HG02623 (cell line): Measurements from ENCODE around the gene TNFAIP6.

Experiments
- ATAC-seq: cut with Tn5 transposase; IDR thresholded peaks from one replicate; pipeline ENCODE4 v1.9.1; 2021; ENCODE audit warnings: moderate library complexity; ENCODE audit not compliant: unreplicated experiment

The TNFAIP6 gene

DNA sequence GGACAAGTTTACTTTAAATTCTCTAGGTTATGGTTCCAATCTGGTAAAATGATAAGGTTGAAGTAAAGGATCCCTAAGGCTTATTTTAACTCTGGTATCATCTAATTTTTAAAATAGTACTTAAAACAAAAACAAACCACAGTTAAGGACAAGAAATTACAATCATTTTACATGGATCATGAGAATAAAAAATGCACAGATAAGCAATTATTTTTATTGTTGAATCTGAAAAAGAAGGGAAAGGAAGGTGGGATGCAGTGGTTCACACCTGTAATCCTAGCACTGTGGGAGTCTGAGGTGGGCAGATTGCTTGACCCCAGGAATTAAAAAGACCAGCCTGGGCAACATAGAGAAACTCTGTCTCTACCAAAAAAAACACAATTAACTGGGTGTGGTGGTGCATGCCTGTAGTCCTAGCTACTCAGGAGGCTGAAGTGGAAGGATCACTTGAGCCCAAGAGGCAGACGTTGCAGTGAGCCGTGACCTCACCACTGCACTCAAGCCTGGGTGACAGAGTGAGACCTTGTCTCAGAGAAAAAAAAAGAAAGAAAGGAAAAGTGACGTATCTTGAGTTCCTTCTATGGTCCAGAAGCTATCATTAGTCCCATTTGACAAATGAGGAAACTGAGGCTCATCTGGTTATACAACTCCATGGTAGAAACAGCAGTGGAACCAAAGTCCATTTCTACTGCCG is 2.5 kb downstream of the TNFAIP6 start:
- ATAC-seq, result no peak

DNA sequence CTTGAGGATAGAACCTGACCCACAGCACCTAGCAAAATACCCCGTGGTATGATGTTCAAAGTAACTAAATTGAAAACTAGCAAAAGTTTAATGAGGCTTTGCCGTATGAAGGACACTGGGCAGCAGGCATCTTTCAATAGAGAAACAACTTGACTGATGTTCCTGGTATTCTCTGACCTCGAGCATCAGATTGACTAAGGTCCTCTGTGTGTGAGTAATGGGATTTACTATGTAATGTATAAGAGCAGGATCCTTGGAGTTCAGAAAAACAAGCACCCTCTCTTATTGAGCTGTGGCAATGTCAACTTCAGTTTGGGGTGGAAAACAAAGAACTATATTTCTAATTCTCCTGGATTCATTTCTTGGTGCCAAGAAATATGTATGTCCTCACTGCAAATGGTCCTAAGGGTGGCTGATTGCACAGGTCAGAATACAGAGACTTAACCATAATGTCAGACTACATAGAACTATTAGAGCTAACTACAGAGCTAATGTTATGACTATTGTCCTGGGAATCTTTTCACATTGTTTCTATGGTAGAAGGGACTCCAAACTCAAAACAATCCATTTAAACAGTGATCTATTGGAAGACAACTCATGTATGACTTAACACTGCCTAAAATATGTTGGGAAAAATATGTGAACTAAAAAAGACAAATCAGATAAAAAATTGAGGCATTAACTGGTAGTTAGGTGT is 4.4 kb downstream of the TNFAIP6 start:
- ATAC-seq, result no peak

DNA sequence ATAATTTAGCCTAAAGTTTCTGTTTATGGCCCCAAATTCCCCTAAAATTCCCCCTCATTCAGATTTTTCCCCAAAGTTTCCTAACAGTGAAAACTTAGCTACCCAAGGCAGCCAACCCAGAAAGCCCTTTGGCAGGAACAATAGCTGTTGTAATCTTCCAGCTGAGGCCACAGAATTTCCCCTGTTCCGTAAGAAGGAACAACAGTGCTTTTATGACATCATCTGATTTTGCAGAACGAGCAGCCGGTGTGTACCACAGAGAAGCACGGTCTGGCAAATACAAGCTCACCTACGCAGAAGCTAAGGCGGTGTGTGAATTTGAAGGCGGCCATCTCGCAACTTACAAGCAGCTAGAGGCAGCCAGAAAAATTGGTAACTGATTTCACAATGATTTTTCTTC is 6.3 kb downstream of the TNFAIP6 start:
- peak; percentile 88 for ATAC-seq

DNA sequence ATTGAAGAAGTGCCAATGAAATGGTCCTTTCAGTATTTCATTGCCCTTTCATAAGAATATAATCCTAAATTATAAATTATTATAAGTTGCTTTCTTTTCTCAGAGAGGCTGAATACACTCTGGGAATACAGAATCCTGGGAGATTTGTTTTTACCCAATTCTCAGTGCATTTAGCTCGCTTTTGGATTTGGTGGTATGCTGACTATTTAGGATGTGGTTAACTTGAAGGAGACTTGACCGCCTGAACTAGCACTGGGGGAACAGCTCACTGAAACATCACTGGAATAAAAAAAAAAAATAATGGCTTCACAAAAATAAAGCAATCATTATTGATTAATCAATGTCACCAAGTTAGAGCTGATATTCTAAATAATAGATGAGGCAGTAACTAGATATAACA is 10.2 kb downstream of the TNFAIP6 start:
- no peak for ATAC-seq

DNA sequence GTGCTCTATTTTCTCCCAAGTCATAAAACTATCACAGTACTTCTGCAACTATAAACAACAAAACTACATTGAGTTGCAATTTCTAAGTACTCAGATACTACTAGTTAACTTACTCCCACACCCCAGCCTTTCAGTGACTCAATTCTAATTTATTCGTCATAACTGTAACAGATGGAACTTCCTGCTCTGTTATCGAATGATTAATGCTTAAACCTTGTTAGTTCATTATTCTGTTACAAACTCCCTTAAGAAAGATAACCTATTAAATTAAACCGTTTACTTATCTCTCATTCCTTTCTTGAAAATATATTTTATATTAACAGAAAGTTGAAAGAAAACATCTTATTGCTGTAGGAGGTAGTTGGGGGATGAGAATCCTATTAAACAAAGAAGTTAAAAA is 17.0 kb downstream of the TNFAIP6 start:
- peak; percentile 92 for ATAC-seq

DNA sequence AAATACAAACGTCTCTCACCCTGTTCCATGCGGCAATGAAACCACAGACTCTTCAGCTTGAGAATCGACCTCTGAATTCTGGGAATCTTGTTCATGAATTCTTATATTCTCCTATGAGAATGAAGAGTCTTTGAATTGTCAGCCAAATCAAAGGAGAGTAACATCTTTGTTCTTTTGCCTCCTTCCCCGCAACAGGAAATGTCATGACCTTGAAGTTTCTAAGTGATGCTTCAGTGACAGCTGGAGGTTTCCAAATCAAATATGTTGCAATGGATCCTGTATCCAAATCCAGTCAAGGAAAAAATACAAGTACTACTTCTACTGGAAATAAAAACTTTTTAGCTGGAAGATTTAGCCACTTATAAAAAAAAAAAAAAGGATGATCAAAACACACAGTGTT is 21.8 kb downstream of the TNFAIP6 start:
- ATAC-seq, result no peak

DNA sequence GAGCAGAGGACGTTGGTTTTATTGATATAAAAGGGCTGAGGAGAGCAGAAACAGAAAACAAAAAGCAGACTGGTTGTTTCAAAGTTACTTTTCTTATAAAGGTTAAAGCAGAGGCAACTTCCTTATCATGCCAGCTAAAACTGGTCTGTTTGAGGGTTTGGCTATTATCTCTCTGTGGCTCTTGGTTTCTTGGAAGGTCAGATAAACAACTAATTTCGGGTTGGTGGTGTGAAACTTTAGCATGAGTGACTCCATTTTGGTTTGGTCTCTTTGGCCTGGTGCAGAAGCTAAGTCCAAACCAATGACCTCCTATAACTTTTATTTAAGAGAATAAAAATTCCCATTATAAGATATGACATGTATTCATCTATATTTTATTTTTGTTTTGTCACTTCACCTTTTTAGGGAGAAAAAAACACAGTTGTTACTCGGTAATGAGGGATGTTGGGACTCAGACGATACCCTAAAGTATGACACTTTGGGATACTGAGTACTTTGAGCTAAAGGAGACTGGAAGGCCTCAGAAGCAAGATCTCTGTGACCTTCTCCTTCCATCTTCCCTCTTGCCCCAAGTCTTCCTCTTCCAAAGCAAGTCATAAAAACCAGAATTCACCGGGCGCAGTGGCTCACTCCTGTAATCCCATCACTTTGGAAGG is 23.3 kb downstream of the TNFAIP6 start:
- no peak for ATAC-seq

DNA sequence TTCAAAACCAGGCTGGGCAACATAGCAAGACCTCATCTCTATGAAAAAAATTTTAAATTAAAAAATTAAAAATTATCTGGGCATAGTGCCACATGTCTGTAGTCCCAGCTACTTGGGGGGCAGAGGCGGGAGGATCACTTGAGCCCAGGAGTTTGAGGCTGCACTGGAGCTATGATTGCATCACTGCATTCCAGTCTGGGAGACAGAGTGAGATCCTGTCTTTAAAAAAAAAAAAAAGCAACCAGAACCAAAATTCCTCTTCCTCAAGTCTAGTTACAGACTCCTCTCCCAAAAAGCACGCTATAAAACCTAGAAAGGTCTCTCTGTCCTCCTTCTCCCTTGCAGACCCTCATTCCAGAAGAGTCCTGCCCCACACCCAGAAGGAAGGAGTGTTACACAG is 23.9 kb downstream of the TNFAIP6 start:
- no peak for ATAC-seq

DNA sequence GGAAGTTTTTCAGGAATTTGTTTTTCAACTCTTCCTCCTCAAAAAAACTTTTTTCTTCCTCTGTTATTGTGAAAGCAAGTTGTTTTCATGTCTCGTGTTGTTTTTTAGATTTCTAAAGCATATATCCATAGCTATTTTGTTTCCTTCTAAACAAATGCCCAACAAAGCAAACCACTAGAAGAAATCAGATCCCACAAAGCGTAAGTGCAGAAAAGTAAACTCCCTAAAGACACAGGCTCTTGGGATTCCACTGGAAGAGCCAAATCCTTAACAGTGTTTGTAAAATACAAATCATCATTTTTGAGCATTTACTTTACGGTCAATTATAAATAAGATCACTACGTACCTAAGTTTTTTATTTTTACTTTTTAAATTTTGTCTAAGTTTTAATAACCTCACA is 30.6 kb downstream of the TNFAIP6 start:
- ATAC-seq, result no peak

DNA sequence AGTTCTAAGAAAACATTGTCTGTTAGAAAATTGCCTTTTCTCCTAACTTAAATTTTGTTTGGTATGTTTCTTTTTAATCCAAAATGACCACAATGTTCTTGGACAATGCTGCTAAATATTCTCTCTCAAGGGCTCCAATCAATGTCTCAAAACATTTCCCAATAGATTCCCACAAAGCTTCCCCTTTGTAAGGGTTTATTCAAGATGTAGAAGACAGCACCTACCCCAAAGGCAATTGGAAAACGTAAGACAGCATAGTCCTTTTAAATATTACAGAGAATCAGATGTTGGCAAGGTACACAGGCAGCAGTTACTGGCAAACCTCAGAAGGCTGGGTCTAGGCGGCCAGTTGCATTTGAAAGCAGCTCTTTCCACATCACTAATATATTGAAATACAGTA is 34.0 kb downstream of the TNFAIP6 start:
- no peak for ATAC-seq

DNA sequence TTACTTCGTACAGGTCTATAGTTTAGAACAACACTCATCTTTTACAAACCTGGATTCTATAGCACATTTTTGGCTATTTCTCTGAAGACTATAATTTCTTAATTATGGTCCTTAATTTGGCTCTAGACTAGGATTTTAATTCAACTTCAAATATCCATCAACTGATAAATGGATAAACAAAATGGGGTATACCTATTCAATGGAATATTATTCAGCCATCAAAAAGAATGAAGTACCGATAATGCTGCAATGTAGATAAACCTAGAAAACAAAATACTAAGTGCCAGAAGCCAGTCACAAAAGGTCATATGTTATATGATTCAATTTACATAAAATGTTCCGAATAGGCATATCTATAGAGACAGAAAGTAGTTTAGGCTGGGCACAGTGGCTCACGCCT is 37.1 kb downstream of the TNFAIP6 start:
- no peak for ATAC-seq

DNA sequence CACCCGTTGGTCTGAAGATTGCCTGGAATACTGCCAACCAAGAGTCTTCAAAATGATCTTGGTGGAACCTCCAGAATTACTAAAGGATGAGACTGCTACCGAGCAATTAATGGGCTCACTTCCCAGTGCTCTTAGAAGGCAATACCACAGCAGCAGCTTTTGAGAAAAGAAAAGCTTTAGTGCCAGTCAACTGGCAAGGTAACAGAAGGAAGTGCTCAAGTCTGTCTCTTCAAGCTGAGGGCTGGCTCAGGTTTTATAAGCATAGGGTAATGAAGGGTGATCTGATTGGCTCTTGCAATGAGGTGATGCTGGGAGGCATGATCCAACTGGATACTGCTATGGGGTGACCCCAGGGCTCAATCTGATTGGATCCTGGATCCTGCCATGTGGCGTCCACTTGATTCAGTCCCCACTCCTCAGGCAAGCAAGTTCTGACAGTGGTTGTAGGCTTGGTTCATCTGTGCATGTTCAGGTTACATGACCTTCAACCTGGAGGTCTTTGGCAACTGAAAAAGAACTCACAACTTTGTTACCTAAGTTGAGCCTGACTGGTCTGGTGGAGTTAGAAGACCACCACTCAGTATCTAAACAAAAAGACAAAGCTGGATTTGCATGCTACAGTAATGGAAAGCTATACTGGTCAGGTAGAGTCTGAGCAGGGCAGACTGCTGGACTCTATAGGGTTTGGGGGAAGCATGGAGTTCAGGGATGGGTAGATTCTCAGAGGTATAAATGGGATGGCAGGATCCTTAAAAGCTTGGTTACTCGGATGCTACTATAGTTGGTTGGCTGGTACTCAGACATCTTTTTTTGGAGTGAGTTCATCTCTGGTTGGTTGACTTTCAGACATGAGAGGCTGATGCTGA is 38.4 kb downstream of the TNFAIP6 start:
- no peak for ATAC-seq

DNA sequence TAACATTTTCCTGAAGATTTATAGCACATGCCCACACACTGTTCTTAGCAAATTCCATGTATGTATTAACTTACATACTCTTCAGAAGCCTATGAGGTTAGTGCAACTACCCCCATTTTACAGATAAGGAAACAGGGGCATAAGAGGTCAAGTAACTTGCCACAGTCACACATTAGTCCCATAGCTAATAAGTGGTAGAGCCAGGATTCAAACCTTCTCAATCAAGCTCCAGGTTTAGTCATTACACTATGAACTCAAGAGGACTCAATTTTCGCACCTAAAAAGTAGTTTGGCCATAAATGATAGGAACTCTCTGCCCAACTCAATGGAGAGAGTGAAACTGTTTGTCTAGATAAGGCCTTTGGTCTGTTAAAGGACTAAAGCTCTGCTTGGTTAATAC is 42.6 kb downstream of the TNFAIP6 start:
- ATAC-seq, result no peak

DNA sequence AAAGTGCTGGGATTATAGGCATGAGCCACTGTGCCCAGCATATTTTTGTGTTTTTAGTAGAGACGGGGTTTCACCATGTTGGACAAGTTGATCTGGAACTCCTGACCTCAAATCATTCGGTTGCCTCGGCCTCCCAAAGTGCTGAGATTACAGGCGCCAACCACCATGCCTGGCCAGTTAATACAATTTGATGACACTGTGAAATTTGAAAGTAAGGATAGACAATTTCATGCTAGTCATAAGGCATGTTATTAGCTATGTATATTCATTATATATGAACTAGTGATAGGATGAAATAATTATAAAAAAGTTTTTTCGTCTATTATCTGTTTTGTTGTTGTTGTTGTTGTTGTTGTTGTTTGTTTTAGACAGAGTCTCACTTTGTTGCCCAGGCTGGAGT is 43.8 kb downstream of the TNFAIP6 start:
- ATAC-seq, result no peak

DNA sequence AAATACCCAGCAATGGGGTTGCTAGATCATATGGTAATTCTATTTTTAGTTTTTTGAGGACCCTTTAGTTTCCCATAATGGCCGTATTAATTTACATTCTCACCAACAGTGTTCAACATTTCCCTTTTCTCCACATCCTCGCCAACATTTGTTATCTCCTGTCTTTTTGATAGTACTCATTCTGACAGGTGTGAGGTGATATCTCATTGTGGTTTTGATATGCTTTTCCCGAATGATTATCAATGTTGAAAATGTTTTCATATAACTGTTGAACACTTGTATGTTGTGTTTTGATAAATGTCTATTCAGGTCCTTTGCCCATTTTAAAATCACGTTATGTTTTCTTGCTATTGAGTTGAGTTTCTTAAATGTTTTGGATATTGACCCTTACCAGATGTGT is 46.5 kb downstream of the TNFAIP6 start:
- ATAC-seq, result no peak

DNA sequence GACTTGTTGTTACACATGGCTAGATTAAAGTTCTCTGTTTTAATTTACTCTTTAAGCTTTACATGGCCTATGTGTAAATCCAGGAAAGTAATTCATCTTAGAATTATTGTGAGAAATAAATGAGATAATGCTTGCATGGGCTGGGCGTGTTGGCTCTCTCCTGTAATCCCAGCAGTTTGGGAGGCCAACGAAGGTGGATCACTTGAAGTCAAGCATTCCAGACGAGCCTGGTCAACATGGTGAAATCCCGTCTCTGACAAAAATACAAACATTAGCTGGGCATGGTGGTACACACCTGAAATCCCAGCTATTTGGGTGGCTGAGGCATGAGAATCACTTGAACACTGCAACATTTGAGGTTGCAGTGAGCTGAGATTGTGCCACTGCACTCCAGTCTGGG is 48.0 kb downstream of the TNFAIP6 start:
- no peak for ATAC-seq

DNA sequence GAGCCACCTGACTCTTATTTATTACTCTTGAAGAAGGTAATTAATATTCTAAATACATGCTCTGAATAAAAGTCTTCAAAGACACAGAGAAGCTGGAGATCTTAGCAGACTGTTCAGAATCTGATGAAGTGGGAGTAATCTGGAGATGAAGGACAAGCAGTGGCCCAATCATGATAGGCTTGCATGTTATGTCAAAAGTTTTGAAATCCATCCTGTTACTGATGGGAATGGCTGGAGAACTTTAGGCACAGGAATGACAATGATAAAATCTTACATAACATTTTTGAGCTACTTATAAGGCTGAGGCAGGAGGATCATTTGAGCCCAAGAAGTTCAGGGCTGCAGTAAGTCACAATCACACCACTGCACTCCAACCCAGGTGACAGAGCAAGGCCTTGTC is 49.9 kb downstream of the TNFAIP6 start:
- no peak for ATAC-seq

DNA sequence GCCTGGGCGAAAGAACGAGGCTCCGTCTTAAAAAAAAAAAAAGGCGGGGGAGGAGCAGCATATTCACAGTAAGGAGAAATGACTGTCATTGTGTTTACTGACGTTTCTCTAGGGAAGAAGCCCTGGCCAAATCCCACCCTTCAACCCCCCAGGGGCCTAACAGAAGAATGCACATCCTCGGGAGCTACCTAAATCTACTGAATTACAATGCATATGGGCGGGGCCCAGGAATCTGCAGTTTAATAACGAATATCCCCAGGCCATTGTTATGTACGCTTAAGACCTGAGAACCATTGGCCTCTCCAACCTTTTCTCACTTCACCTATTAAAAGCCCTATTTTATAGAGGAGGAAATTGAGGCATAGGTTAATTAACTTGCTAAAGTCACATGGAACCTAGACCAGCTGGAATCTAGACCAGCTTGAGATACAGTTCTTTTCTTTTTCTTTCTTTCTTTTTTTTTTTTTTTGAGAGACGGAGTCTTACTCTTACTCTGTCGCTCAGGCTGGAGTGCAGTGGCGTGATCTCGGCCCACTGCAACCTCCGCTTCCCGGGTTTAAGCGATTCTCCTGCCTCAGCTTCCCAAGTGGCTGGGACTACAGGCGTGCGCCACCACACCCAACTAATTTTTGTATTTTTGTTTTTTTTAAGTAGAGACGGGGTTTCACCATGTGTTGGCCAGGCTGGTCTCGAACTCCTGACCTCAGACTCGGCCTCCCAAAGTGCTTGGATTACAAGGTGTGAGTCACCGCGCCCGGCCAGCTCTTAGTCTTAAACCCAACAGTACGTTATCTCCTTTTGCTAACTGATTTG is 51.6 kb downstream of the TNFAIP6 start:
- no peak for ATAC-seq

DNA sequence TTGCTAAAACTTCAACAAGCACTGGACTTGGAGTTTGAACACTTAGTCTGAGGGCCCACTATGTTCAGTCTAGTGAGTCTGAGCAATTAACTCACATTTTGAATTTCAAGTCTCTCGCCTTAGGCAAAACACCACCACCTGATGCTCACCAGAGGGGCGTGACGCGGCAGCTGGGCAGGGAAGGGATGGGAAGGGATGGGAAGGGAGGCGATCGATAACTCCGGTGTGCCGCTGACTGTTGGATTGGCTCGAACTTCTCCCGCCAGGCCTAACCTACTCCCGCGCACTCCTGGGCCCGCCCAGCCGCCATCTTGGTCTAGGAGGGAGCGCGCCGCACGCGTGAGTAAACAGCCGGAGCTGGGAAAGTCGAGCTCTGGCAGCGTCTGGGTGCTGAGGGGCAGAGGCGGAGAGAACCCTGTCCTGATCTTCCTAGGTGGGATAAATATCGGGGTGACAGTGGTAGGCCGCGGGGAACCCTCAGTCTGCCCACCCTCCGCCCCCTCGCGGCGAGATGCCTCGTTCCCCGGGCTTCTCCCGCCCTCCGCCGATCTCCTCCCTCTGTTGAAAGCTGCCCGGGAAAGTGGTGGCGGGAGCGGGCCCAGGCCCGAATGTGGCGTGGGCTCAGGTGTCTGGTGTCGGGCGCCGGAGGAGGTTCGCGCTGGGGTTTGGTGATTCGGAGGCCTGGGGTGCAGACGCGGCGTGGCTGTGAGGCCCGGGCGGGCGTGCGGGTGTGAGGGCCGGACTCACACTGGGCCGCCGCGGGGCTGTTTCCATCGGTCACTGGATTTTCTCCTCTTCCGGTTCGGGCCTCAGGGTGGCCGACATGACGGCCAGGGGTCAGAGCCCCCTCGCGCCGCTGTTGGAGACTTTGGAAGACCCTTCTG is 52.5 kb downstream of the TNFAIP6 start, which contains the start of gene RIF1:
RIF1 (plus strand) TSS at position 302 of the 884 bp plus-strand sequence; CDS start at position 824, 522 bp downstream.
- peak; percentile 95 for ATAC-seq
